ENCODE results near the gene KCND3. TPM values are rescaled to one million over a fixed set of nuclear protein-coding genes. Genes with fewer than 3 reads are reported as not detected.

KCND3 gene
- total and polyA plus RNA-seq, 2 of the 4 experiments (the other 2 are of a cell fraction): under 0.01 to 0.03 TPM

- no peak overlapping the region for H3K56ac ChIP-seq (ENCODE audit: extremely low read depth, insufficient read depth, low read length)
- H2BK120ac ChIP-seq (ENCODE audit: low read depth, low read length): no peak overlapping the region
- H3K79me1 ChIP-seq (ENCODE audit: low read depth in 1 of 2, low read length in 2 of 2): no peaks in the 10 kb centered on the region
- intact Hi-C loops (cut with micrococcal nuclease): no loop called here
- ChIA-PET CTCF (no interaction called here), POLR2A (ENCODE audit: unreplicated experiment) (no interaction called here)
- ATAC-seq (ENCODE audit: low read depth) (no peak), DNase-seq (no peak)
- no peak overlapping the region for H3K4me3 ChIP-seq (ENCODE audit: insufficient read depth, low read depth, low read length)
- no peak overlapping the region for H2BK20ac ChIP-seq (ENCODE audit: low read depth, low read length)
- H3K18ac ChIP-seq (ENCODE audit: low read depth, low read length): no peak overlapping the region
- peaks cover 46% of the 10 kb centered on the region for H3K27me3 ChIP-seq (ENCODE audit: control insufficient read depth, insufficient read depth, low read length)
- H2BK5ac ChIP-seq (ENCODE audit: low read depth, low read length, poor library complexity, severe bottlenecking): no peak overlapping the region
- H4K91ac ChIP-seq (ENCODE audit: insufficient read depth, low read depth, low read length): no peak overlapping the region
- H4K8ac ChIP-seq (ENCODE audit: low read depth in 2 of 2, low read length in 2 of 2): no peak overlapping the region
- no peaks in the 10 kb centered on the region for H4K20me1 ChIP-seq (ENCODE audit: insufficient read depth, low read length)
- H3K4me2 ChIP-seq (ENCODE audit: low read depth, low read length): no peak overlapping the region
- WGBS, 2 experiments (ENCODE audit: extremely low coverage in 2 of 2, insufficient read length in 1 of 2): 58% methylated on average over 7 of the region's 9 CpGs; no CpG with 5 or more reads in 1 of the 2 experiments
- dilution Hi-C loops (cut with HindIII; ENCODE audit: low sequenced_read_pairs, unreplicated experiment): no loop called here
- in situ Hi-C loops (cut with MboI; ENCODE audit: low sequenced_read_pairs): no loop called here
- TF ChIP-seq CHD1 (IDR thresholded peaks at IDR 0.05; ENCODE audit: low read depth, low read length): no peak
- no peak for TF ChIP-seq MAFK (IDR thresholded peaks at IDR 0.05; ENCODE audit: low read depth, low read length)
- no peak for TF ChIP-seq USF2 (IDR thresholded peaks at IDR 0.05; ENCODE audit: low read depth, low read length)
- no peak for TF ChIP-seq RCOR1 (IDR thresholded peaks at IDR 0.05; ENCODE audit: insufficient replicate concordance, low read length)
- no peak for TF ChIP-seq POLR2A (IDR thresholded peaks at IDR 0.05; ENCODE audit: low read depth, low read length)
- TF ChIP-seq CEBPB (IDR thresholded peaks at IDR 0.05; ENCODE audit: low read depth, low read length): no peak
- no peak for TF ChIP-seq RAD21 (IDR thresholded peaks at IDR 0.05; ENCODE audit: low read length)
- no peak for TF ChIP-seq SMC3 (IDR thresholded peaks at IDR 0.05; ENCODE audit: low read depth, low read length)
- no peak for TF ChIP-seq RFX5 (IDR thresholded peaks at IDR 0.05; ENCODE audit: low read depth, low read length)
- H3K36me3 ChIP-seq (ENCODE audit: control insufficient read depth, insufficient read depth, low read length): no peaks in the 10 kb centered on the region
- no TSS peak for BruUV-seq (replicated peaks)
- no peak overlapping the region for H3K23ac ChIP-seq (ENCODE audit: low read depth, low read length)
- no peak overlapping the region for H3K4ac ChIP-seq (ENCODE audit: low read depth, low read length)
- H4K5ac ChIP-seq (ENCODE audit: low read depth, low read length): no peak overlapping the region
- H2AFZ ChIP-seq (replicated peaks; ENCODE audit: low read length, poor library complexity): no peak overlapping the region
- H3K9ac ChIP-seq (ENCODE audit: low read depth, low read length): no peak overlapping the region
- no peak overlapping the region for H2AK5ac ChIP-seq (ENCODE audit: low read depth, low read length)
- H3K27ac ChIP-seq (ENCODE audit: insufficient read depth, low read length): no peak overlapping the region
- H3K9me1 ChIP-seq (ENCODE audit: insufficient read depth, low read length): no peaks in the 10 kb centered on the region
- no peak overlapping the region for H2AK9ac ChIP-seq (replicated peaks; ENCODE audit: low read depth, low read length, poor library complexity)
- peaks cover 2% of the 10 kb centered on the region; the same call in 1 of the 2 replicates for H3K4me1 ChIP-seq (ENCODE audit: control insufficient read depth, insufficient read depth, low read length)
- H2BK15ac ChIP-seq (ENCODE audit: low read depth, low read length): no peak overlapping the region
- H3K9me3 ChIP-seq (ENCODE audit: control insufficient read depth, insufficient read depth, low read length): no peaks in the 10 kb centered on the region
- no peak overlapping the region for H3K14ac ChIP-seq (replicated peaks; ENCODE audit: low read depth, low read length)
Observed at GRCh38 chr1:111786669-111787207, 202.7 kb downstream of the KCND3 start.

Data from IMR-90 (cell line).